Activated naive CD8-positive, alpha-beta T cell treated with anti-CD3 and anti-CD28 coated beads for 36 hours (primary cell): ENCODE data around the gene BCAS3. TPM values are rescaled to one million over a fixed set of nuclear protein-coding genes. Genes with fewer than 3 reads are reported as not detected.
"Not testable (repeated sequence)": the region's sequence is repeated elsewhere in the genome, so short reads cannot be mapped to it uniquely, and the experiment has no call there.

ENCODE experiments used
- DNase-seq: peaks from one replicate; pipeline ENCODE4 v3.0.0; 2021
- H3K27ac Mint-ChIP-seq: one replicate; pipeline ENCODE4 v1.8.0; 2022; ENCODE audit warnings: mild to moderate bottlenecking, moderate library complexity, mixed read lengths
- H3K27me3 Mint-ChIP-seq: one replicate; pipeline ENCODE4 v1.8.0; 2022; ENCODE audit warnings: mild to moderate bottlenecking, mixed read lengths
- H3K36me3 Mint-ChIP-seq: one replicate; pipeline ENCODE4 v1.8.0; 2021; ENCODE audit warnings: mild to moderate bottlenecking, mixed read lengths
- H3K4me1 Mint-ChIP-seq: one replicate; pipeline ENCODE4 v1.8.0; 2021; ENCODE audit warnings: mixed read lengths
- H3K4me3 Mint-ChIP-seq: one replicate; pipeline ENCODE4 v1.8.0; 2022; ENCODE audit warnings: mild to moderate bottlenecking, moderate library complexity, mixed read lengths
- H3K9me3 Mint-ChIP-seq: one replicate; pipeline ENCODE4 v1.8.0; 2022; ENCODE audit warnings: mixed read lengths
- total RNA-seq, 2 experiments: library from RNA; stranded (reverse); gene quantifications; one replicate each; pipeline ENCODE4 v1.2.3, GENCODE V29; 2021

BCAS3 gene
- total RNA-seq, 2 experiments from 2014 or later: 4.9 to 7.0 TPM

GRCh38 chr17:61440697-61441096, 763.0 kb downstream of the BCAS3 start:
- no peak overlapping the region for H3K4me3 Mint-ChIP-seq
- peaks cover 18% of the 10 kb centered on the region for H3K9me3 Mint-ChIP-seq
- no peak overlapping the region for H3K27ac Mint-ChIP-seq
- peaks cover 47% of the 10 kb centered on the region for H3K27me3 Mint-ChIP-seq
- peaks cover 3% of the 10 kb centered on the region for H3K4me1 Mint-ChIP-seq
- peaks cover 2% of the 10 kb centered on the region for H3K36me3 Mint-ChIP-seq
- DNase-seq: no peak

- Mint-ChIP-seq H3K9me3 (peaks cover 17% of the 10 kb centered on the region), H3K27me3 (peaks cover 51% of the 10 kb centered on the region)
- H3K4me3 Mint-ChIP-seq, H3K27ac Mint-ChIP-seq, DNase-seq, H3K4me1 Mint-ChIP-seq, H3K36me3 Mint-ChIP-seq: not testable (repeated sequence)
Observed at GRCh38 chr17:61441507-61441906, 763.9 kb downstream of the BCAS3 start.

GRCh38 chr17:61442136-61442775, 764.6 kb downstream of the BCAS3 start:
- Mint-ChIP-seq H3K27ac (no peak overlapping the region), H3K36me3 (peaks cover 2% of the 10 kb centered on the region), H3K4me1 (peaks cover 3% of the 10 kb centered on the region), H3K9me3 (peaks cover 13% of the 10 kb centered on the region), H3K27me3 (peaks cover 47% of the 10 kb centered on the region), H3K4me3 (no peak overlapping the region)
- no peak for DNase-seq

Other genes starting within 250 kb of the BCAS3 start
- 10 to 100 TPM; 21.8 to 23.5 TPM for gene APPBP2, start 151.6 kb upstream of the BCAS3 start, total RNA-seq
- 10 to 100 TPM; 11.6 to 12.9 TPM for gene PPM1D, start 77.7 kb upstream of the BCAS3 start, total RNA-seq